GM19239 (cell line): Measurements from ENCODE around the gene SNAP25.

Experiments used
- DNase-seq: peaks from one replicate; pipeline ENCODE4 v3.0.0; 2011; ENCODE audit warnings: low spot score; ENCODE audit not compliant: insufficient read length
- FAIRE-seq: peaks from 2 replicates; lab custom pipeline; 2011; peaks lifted over from hg19 to GRCh38; lab: Jason Lieb, UNC

SNAP25 gene

GRCh38 chr20:10213526-10213925 is 5.1 kb upstream of the SNAP25 start:
- no peak for FAIRE-seq
- no peak for DNase-seq

- DNase-seq: no peak
- FAIRE-seq: no peak
These were observed 2.4 kb upstream of the SNAP25 start for GRCh38 chr20:10216146-10216791.

GRCh38 chr20:10217721-10218410 is 764 bp upstream of the SNAP25 start:
- FAIRE-seq (no peak), DNase-seq (no peak)

GRCh38 chr20:10219452-10219791 is 792 bp downstream of the SNAP25 start:
- DNase-seq (peak; percentile 46), FAIRE-seq (no peak)

GRCh38 chr20:10219993-10220750 is 1.5 kb downstream of the SNAP25 start:
- FAIRE-seq (no peak), DNase-seq (no peak)

- no peak for FAIRE-seq
- no peak for DNase-seq
These were observed 2.4 kb downstream of the SNAP25 start for GRCh38 chr20:10221021-10221420.

GRCh38 chr20:10225439-10226060 is 6.9 kb downstream of the SNAP25 start:
- DNase-seq: no peak

GRCh38 chr20:10228330-10228729 is 9.7 kb downstream of the SNAP25 start:
- DNase-seq (no peak), FAIRE-seq (no peak)

More at GRCh38 chr20:10225439-10226060, 6.9 kb downstream of the SNAP25 start:
- FAIRE-seq: no peak

GRCh38 chr20:10231290-10231689 is 12.7 kb downstream of the SNAP25 start:
- FAIRE-seq: no peak
- DNase-seq: no peak

GRCh38 chr20:10236540-10237533 is 18.2 kb downstream of the SNAP25 start:
- DNase-seq: no peak
- FAIRE-seq: no peak

GRCh38 chr20:10239954-10240353 is 21.3 kb downstream of the SNAP25 start:
- DNase-seq: no peak

GRCh38 chr20:10240655-10241054 is 22.0 kb downstream of the SNAP25 start:
- no peak for FAIRE-seq

More at GRCh38 chr20:10239954-10240353, 21.3 kb downstream of the SNAP25 start:
- FAIRE-seq: no peak

GRCh38 chr20:10242166-10242565 is 23.5 kb downstream of the SNAP25 start:
- no peak for DNase-seq
- no peak for FAIRE-seq

More at GRCh38 chr20:10240655-10241054, 22.0 kb downstream of the SNAP25 start:
- no peak for DNase-seq

GRCh38 chr20:10247440-10247839 is 28.8 kb downstream of the SNAP25 start:
- DNase-seq: no peak
- FAIRE-seq: no peak

GRCh38 chr20:10249048-10249770 is 30.6 kb downstream of the SNAP25 start:
- FAIRE-seq: no peak
- no peak for DNase-seq

GRCh38 chr20:10249822-10250221 is 31.2 kb downstream of the SNAP25 start:
- FAIRE-seq: no peak

GRCh38 chr20:10250902-10251301 is 32.3 kb downstream of the SNAP25 start:
- FAIRE-seq: no peak

More at GRCh38 chr20:10249822-10250221, 31.2 kb downstream of the SNAP25 start:
- no peak for DNase-seq

GRCh38 chr20:10253780-10254179 is 35.1 kb downstream of the SNAP25 start:
- FAIRE-seq (no peak), DNase-seq (no peak)

More at GRCh38 chr20:10250902-10251301, 32.3 kb downstream of the SNAP25 start:
- no peak for DNase-seq

GRCh38 chr20:10255846-10256245 is 37.2 kb downstream of the SNAP25 start:
- FAIRE-seq (no peak), DNase-seq (no peak)
